Endothelial cell (in vitro differentiated cells): Measurements from ENCODE around the gene CMKLR1. TPM values are rescaled to one million over a fixed set of nuclear protein-coding genes. Genes with fewer than 3 reads are reported as not detected.

ENCODE experiments used
- DNase-seq: peaks from one replicate; pipeline ENCODE4 v3.0.0; 2021; ENCODE audit warnings: low spot score
- H3K27ac Mint-ChIP-seq: one replicate; pipeline ENCODE4 v1.8.0; 2021; ENCODE audit warnings: mixed read lengths, inconsistent platforms; ENCODE audit not compliant: unreplicated experiment
- H3K27me3 Mint-ChIP-seq: one replicate; pipeline ENCODE4 v1.8.0; 2021; ENCODE audit warnings: mild to moderate bottlenecking, moderate library complexity, mixed read lengths, inconsistent platforms; ENCODE audit not compliant: unreplicated experiment
- H3K36me3 Mint-ChIP-seq: one replicate; pipeline ENCODE4 v1.8.0; 2021; ENCODE audit warnings: mild to moderate bottlenecking, low read depth, mixed read lengths, inconsistent platforms; ENCODE audit not compliant: unreplicated experiment
- H3K4me1 Mint-ChIP-seq: one replicate; pipeline ENCODE4 v1.8.0; 2021; ENCODE audit warnings: mild to moderate bottlenecking, mixed read lengths, inconsistent platforms; ENCODE audit not compliant: unreplicated experiment
- H3K4me3 Mint-ChIP-seq: one replicate; pipeline ENCODE4 v1.8.0; 2021; ENCODE audit warnings: mild to moderate bottlenecking, mixed read lengths, inconsistent platforms; ENCODE audit not compliant: unreplicated experiment
- H3K9me3 Mint-ChIP-seq: one replicate; pipeline ENCODE4 v1.8.0; 2021; ENCODE audit warnings: mixed read lengths, inconsistent platforms; ENCODE audit not compliant: unreplicated experiment
- total RNA-seq: library from RNA; stranded (reverse); fragmentation: NEBNext Ultra II Directional; extraction: Animal tissue kit (Norgen Biotek cat#: 25700); gene quantifications from one replicate; pipeline ENCODE4 v1.2.1, GENCODE V29; 2021; ENCODE audit not compliant: unreplicated experiment
- TF ChIP-seq, protein P1 (sequence below): fragments of 200-600 bp; sonication (generic); IDR thresholded peaks from one replicate; pipeline ENCODE4 v1.5.0; 2021; ENCODE audit warnings: antibody characterized with exemption; ENCODE audit not compliant: unreplicated experiment

The CMKLR1 gene
- total RNA-seq, 1 donor from 2014 or later: 0.51 TPM

- H3K27me3 Mint-ChIP-seq: peaks cover 10% of the 10 kb centered on the region
- no peak overlapping the region for H3K4me3 Mint-ChIP-seq
- H3K4me1 Mint-ChIP-seq: peaks cover 45% of the 10 kb centered on the region
- no peak for DNase-seq
- TF ChIP-seq, protein P1, sequence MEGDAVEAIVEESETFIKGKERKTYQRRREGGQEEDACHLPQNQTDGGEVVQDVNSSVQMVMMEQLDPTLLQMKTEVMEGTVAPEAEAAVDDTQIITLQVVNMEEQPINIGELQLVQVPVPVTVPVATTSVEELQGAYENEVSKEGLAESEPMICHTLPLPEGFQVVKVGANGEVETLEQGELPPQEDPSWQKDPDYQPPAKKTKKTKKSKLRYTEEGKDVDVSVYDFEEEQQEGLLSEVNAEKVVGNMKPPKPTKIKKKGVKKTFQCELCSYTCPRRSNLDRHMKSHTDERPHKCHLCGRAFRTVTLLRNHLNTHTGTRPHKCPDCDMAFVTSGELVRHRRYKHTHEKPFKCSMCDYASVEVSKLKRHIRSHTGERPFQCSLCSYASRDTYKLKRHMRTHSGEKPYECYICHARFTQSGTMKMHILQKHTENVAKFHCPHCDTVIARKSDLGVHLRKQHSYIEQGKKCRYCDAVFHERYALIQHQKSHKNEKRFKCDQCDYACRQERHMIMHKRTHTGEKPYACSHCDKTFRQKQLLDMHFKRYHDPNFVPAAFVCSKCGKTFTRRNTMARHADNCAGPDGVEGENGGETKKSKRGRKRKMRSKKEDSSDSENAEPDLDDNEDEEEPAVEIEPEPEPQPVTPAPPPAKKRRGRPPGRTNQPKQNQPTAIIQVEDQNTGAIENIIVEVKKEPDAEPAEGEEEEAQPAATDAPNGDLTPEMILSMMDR: no peak
- H3K9me3 Mint-ChIP-seq: no peaks in the 10 kb centered on the region
- peak overlapping the region; percentile 80 for H3K27ac Mint-ChIP-seq
- no peaks in the 10 kb centered on the region for H3K36me3 Mint-ChIP-seq
Measured at GRCh38 chr12:108316176-108317086, 22.7 kb downstream of the CMKLR1 start.

GRCh38 chr12:108315486-108316105, 23.5 kb downstream of the CMKLR1 start:
- Mint-ChIP-seq H3K36me3 (no peaks in the 10 kb centered on the region), H3K4me3 (no peak overlapping the region), H3K27ac (peak overlapping the region; percentile 57), H3K9me3 (no peaks in the 10 kb centered on the region), H3K27me3 (peaks cover 14% of the 10 kb centered on the region), H3K4me1 (peaks cover 45% of the 10 kb centered on the region)
- TF ChIP-seq, protein P1: no peak
- no peak for DNase-seq

- Mint-ChIP-seq H3K36me3 (no peaks in the 10 kb centered on the region), H3K27me3 (peaks cover 18% of the 10 kb centered on the region), H3K4me1 (peaks cover 46% of the 10 kb centered on the region), H3K9me3 (no peaks in the 10 kb centered on the region), H3K4me3 (peak overlapping the region; percentile 6), H3K27ac (peak overlapping the region; percentile 92)
- TF ChIP-seq, protein P1: no peak
- peak; percentile 34 for DNase-seq
Measured at GRCh38 chr12:108313606-108314351, 25.3 kb downstream of the CMKLR1 start.

DNA sequence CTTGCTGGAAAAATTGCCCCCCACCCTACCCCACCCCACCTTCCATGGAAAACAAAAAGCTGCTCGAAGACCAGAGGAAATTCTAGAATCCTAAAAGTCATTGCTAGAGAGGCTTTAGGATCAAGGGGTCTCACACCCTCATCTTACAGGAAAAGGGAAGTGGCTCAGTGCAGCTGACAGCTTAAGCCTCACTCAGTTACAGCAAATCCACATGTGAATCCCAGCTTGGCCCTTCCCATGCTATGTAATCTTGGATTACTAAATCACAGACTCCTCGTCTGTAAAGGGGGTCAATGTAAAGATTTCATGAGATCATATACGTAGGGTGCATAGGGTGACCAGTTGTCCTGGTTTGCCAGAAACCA, 25.9 kb downstream of the CMKLR1 start:
- no peak for DNase-seq
- TF ChIP-seq, protein P1: no peak
- Mint-ChIP-seq H3K9me3 (no peaks in the 10 kb centered on the region), H3K27me3 (peaks cover 18% of the 10 kb centered on the region), H3K27ac (peak overlapping the region; percentile 92), H3K4me3 (no peak overlapping the region), H3K36me3 (no peaks in the 10 kb centered on the region), H3K4me1 (peaks cover 46% of the 10 kb centered on the region)
